ENCODE data around the gene HTR2C.

DNA sequence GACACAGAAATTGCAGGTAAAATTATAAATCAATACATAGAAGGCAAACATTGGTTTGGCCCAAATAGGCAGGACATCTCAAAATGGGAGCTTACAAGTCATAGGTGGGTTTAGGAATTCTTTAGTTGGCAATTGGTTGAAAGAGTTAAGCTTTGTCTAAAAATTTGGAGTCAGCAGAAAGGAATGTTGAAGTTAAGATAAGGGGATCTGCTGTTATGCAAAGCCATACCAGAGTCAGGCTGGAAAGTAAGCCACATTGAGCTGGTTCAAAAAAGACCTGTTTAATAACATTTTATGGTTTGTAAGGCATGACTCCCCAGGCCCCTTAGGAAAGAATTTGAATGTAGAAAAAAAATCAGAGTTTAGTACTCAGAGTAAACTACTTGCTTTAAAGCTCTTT lies 341.0 kb downstream of the HTR2C start:
- TF ChIP-seq CTCF (IDR thresholded peaks at IDR 0.05 in 8 of 11, conservative IDR thresholded peaks at IDR 0.05 in 3 of 11) (no peak), POLR2AphosphoS5 (IDR thresholded peaks at IDR 0.05) (no peak), POLR2A (IDR thresholded peaks at IDR 0.05) (no peak)

All from spleen (tissue), 7 donors.